ES-I3 (cell line): ENCODE measurements around the gene TUBGCP2.
"Not testable (repeated sequence)": the region's sequence is repeated elsewhere in the genome, so short reads cannot be mapped to it uniquely, and the experiment has no call there.

Experiments
- H3K36me3 ChIP-seq: 2 replicates; pipeline ENCODE4 v1.6.1; 2013; ENCODE audit warnings: mild to moderate bottlenecking, low read length, control low read depth, moderate library complexity; ENCODE audit not compliant: insufficient read depth
- H3K4me1 ChIP-seq: 2 replicates; pipeline ENCODE4 v1.6.1; 2013; ENCODE audit warnings: mild to moderate bottlenecking, control low read depth, low read length; ENCODE audit not compliant: insufficient read depth
- H3K9ac ChIP-seq: 2 replicates; pipeline ENCODE4 v1.6.1; 2013; ENCODE audit warnings: low read depth, mild to moderate bottlenecking, low read length, moderate library complexity
- H3K9me3 ChIP-seq: 2 replicates; pipeline ENCODE4 v1.6.1; 2013; ENCODE audit warnings: mild to moderate bottlenecking, low read length, moderate library complexity; ENCODE audit not compliant: control insufficient read depth, insufficient read depth

The TUBGCP2 gene

DNA sequence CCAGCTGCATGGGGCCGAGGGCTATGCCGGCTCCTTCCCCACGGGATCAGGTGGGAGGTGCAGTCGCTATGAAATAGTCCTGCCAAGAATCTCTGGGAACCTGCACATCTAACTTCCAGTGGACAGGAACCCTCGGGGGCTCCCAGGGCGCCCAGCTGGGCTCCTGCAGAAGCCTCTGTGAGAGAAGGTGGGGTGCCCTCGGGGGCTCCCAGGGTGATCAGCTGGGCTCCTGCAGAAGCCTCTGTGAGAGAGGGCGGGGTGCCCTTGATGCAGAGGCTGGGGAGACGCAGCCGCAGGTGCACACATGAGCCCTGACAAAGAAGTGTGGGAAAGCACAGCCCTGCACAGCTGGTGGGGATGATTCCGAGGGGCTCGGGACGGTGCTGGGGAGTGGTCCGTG is 65.1 kb downstream of the TUBGCP2 start:
- H3K36me3 ChIP-seq = no peaks in the 10 kb centered on the region

GRCh38 chr10:133242611-133243356 is 65.9 kb downstream of the TUBGCP2 start:
- no peak overlapping the region for H3K9ac ChIP-seq
- H3K36me3 ChIP-seq = no peaks in the 10 kb centered on the region
- H3K9me3 ChIP-seq = no peaks in the 10 kb centered on the region
- H3K4me1 ChIP-seq = peaks cover 8% of the 10 kb centered on the region; the same call in 1 of the 2 replicates

More for the DNA sequence above, 65.1 kb downstream of the TUBGCP2 start:
- Histone ChIP-seq H3K9ac (no peak overlapping the region), H3K4me1 (peaks cover 7% of the 10 kb centered on the region; the same call in 1 of the 2 replicates), H3K9me3 (no peaks in the 10 kb centered on the region)

GRCh38 chr10:133241501-133242205 is 67.0 kb downstream of the TUBGCP2 start:
- Histone ChIP-seq H3K9me3 (no peaks in the 10 kb centered on the region), H3K36me3 (no peaks in the 10 kb centered on the region), H3K4me1 (peaks cover 8% of the 10 kb centered on the region; the same call in 1 of the 2 replicates), H3K9ac (no peak overlapping the region)

DNA sequence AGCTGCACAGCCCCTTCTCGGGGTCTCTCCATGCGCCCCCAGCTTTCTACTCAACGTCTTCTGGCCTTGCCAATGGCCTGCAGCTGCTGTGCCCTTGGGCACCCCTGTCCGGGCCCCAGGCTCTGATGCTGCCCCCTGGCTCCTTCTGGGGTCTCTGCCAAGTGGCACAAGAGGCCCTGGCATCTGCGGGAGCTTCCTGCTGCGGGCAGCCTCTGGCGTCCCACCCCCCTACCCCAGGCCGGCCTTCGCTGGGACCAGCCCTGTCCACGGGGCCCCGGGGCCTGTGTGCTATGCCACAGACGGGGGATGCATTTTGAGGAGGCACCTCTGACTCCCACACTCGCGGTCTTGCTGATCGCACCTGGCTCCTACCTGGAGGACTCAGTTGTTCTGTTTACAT is 68.7 kb downstream of the TUBGCP2 start:
- H3K4me1 ChIP-seq = peaks cover 5% of the 10 kb centered on the region; the same call in 1 of the 2 replicates
- no peaks in the 10 kb centered on the region for H3K9me3 ChIP-seq
- no peaks in the 10 kb centered on the region for H3K36me3 ChIP-seq
- H3K9ac ChIP-seq = no peak overlapping the region

DNA sequence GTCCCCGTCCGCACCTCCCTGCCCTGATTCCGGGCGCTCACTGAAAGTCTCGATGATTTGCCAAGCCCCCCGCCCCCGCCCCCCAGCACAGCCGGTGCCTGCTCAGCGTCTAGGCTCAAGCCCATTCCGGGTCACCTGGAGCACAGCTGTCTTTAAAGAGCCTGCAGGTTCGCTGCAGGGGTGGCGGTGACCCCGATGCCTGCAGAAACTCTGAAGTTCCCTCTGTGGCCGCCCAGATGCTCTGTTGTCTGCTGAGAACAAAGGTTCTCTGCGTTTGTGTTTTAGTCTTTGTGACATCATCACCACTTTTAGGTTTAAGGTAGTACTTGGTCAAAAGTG is 70.2 kb downstream of the TUBGCP2 start:
- H3K9me3 ChIP-seq = no peaks in the 10 kb centered on the region
- peak overlapping the region; percentile 73 for H3K9ac ChIP-seq
- H3K4me1 ChIP-seq = peaks cover 5% of the 10 kb centered on the region; the same call in 1 of the 2 replicates
- H3K36me3 ChIP-seq = no peaks in the 10 kb centered on the region

DNA sequence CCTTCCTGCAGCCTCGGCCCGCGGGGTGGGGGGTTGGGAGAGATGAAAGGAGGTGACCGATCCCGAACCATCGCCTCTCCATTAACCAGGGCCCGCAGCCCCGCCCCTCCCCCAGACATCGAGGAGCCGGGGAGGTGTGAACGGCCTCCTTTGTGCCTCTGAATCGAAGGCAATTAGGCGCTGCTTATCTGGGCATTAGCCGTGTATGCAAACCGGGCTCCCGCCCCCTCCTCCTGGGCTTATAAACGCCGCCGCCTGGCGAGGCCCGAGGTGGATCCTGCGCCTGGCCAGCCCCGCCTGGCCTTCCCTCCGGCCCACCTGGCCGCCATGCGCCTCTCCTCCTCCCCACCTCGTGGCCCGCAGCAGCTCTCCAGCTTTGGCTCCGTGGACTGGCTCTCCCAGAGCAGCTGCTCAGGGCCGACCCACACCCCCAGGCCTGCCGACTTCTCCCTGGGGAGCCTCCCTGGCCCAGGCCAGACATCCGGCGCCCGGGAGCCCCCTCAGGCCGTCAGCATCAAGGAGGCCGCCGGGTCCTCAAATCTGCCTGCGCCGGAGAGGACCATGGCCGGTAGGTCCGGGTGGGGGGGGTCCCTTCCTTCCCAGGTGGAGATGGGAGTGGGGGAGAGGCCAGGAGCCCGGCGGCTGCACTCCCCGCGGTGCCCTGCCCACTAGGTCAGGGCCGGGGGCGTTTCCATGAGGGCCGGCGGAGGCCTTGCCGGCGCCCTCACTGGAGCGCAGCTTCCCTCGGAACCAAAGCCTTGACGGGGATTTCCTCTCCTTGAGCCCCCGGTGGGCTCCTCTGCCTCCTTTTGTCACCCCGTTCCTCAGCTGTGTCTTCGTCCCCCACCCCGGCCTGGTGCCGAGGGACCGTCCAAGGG is 70.8 kb downstream of the TUBGCP2 start, which contains the start of gene VENTX:
VENTX (plus strand) TSS at position 268 of the 878 bp plus-strand sequence; CDS start at position 328, 60 bp downstream.
- Histone ChIP-seq H3K9ac (peak within 1 kb of the TSS; percentile 73), H3K36me3 (no peaks in the 10 kb centered on the region), H3K4me1 (peaks cover 5% of the 10 kb centered on the region; the same call in 1 of the 2 replicates), H3K9me3 (no peaks in the 10 kb centered on the region)

DNA sequence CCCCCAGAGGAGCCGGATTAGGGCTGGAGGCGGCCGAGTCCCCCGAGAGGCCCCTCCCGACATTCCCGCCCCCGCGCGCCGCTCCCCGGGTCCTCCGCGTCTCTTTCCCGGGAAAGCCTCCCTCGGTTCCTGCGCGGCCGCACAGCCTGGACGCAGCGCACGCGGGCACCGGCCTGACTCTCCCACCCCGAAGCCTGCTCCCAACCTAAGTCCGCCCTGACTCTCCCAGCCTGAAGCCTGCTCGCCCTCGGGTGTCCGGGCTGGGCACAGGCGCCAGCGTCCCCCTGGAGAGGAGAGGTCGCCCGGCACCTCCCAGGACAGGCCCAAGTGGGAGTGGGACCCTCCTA is 71.5 kb downstream of the TUBGCP2 start:
- Histone ChIP-seq H3K36me3 (no peaks in the 10 kb centered on the region), H3K9ac (peak overlapping the region; percentile 73), H3K9me3 (no peaks in the 10 kb centered on the region), H3K4me1 (peaks cover 5% of the 10 kb centered on the region; the same call in 1 of the 2 replicates)

- Histone ChIP-seq H3K9ac (peak overlapping the region; percentile 73), H3K36me3 (no peaks in the 10 kb centered on the region), H3K9me3 (no peaks in the 10 kb centered on the region), H3K4me1 (peaks cover 5% of the 10 kb centered on the region; the same call in 1 of the 2 replicates)
These were observed 72.1 kb downstream of the TUBGCP2 start for GRCh38 chr10:133236401-133237240.

- peak overlapping the region; percentile 73; the same call in 1 of the 2 replicates for H3K9ac ChIP-seq
- H3K36me3 ChIP-seq = no peaks in the 10 kb centered on the region
These were observed 72.7 kb downstream of the TUBGCP2 start for GRCh38 chr10:133235932-133236331.

DNA sequence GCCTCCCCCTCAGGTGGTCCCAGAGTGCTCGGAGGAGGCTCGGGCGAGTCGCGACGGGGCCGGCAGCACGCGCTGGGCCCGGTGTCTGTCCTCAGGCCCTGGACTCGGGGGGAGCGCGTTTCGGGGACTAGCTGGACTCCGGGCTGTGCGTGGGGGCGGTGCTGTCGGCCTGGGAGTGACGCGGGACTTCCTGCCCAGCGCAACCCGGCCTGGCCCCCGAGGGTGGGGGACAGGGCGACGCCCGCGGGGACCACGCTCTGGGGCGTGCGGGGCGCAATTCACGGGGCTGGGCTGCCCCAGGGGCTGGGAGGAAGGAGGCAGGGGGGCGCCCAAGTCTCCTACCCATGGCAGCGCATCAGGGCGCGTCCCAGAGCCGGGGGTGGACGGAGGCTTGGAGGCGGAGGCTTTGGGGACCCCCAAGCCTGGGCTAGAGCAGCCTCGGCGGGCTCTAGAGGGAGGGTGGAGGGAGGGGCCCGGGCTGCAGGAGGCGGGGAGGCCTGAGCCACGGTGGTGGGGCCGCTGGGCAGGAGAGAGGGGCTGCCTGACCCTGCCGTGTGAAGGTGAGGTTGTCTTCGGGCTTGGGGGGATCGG is 73.3 kb downstream of the TUBGCP2 start:
- Histone ChIP-seq H3K9ac (peak overlapping the region; percentile 73), H3K36me3 (no peaks in the 10 kb centered on the region), H3K4me1 (peaks cover 5% of the 10 kb centered on the region; the same call in 1 of the 2 replicates), H3K9me3 (no peaks in the 10 kb centered on the region)

More at GRCh38 chr10:133235932-133236331, 72.7 kb downstream of the TUBGCP2 start:
- peaks cover 5% of the 10 kb centered on the region; the same call in 1 of the 2 replicates for H3K4me1 ChIP-seq
- H3K9me3 ChIP-seq = no peaks in the 10 kb centered on the region

GRCh38 chr10:133234796-133235195 is 73.9 kb downstream of the TUBGCP2 start:
- H3K9ac ChIP-seq = peak overlapping the region; percentile 73; the same call in 1 of the 2 replicates
- not testable (repeated sequence) for H3K9me3 ChIP-seq, H3K36me3 ChIP-seq, H3K4me1 ChIP-seq

DNA sequence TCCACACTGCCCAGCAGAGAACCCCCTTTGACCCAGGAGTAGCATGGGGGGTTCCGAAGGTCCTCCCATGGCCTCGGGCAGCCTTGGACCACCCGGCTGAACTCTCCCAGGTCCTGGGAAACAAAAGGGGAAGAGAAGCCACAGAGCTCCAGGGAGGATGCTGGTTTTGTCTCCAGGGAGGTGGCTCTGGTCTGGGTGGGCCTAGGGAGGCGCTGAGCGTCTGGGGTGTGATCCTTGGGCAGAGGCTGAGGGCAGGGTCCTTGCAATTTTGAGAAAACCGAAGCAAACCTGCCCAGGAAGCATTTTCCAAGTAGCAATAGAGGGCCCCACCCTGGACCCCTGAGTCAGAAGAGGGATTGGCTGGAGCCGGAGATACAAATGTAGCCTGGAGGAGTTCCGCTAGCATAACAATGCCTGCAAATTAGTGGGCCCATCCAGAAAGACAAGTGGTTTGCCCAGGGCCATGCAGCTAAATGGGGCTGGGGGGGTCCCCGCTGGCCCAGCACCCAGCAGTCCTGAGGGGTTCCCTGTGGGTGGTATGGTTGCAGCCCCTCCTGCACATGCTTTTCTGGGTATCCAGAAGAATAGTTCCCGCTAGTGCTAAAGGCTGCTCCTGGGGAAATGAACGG is 76.6 kb downstream of the TUBGCP2 start:
- Histone ChIP-seq H3K4me1 (no peaks in the 10 kb centered on the region; the same call in 1 of the 2 replicates), H3K9ac (peak overlapping the region; percentile 45), H3K36me3 (no peaks in the 10 kb centered on the region), H3K9me3 (no peaks in the 10 kb centered on the region)
